Activated naive CD4-positive, alpha-beta T cell treated with anti-CD3 and anti-CD28 coated beads, Interleukin-2, amount 50 U/mL, for 24 hours (primary cell): ENCODE data around the gene DIS3L.
"Not testable (repeated sequence)": the region's sequence is repeated elsewhere in the genome, so short reads cannot be mapped to it uniquely, and the experiment has no call there.

Experiments
- H3K27ac Mint-ChIP-seq: one replicate; pipeline ENCODE4 v1.8.0; 2021; ENCODE audit warnings: mild to moderate bottlenecking, mixed read lengths
- H3K27me3 Mint-ChIP-seq: one replicate; pipeline ENCODE4 v1.8.0; 2021; ENCODE audit warnings: mixed read lengths
- H3K36me3 Mint-ChIP-seq: one replicate; pipeline ENCODE4 v1.8.0; 2021; ENCODE audit warnings: mixed read lengths
- H3K4me1 Mint-ChIP-seq: one replicate; pipeline ENCODE4 v1.8.0; 2021; ENCODE audit warnings: mixed read lengths
- H3K4me3 Mint-ChIP-seq: one replicate; pipeline ENCODE4 v1.8.0; 2021; ENCODE audit warnings: mild to moderate bottlenecking, mixed read lengths
- H3K9me3 Mint-ChIP-seq: one replicate; pipeline ENCODE4 v1.8.0; 2021; ENCODE audit warnings: mixed read lengths

Gene DIS3L

DNA sequence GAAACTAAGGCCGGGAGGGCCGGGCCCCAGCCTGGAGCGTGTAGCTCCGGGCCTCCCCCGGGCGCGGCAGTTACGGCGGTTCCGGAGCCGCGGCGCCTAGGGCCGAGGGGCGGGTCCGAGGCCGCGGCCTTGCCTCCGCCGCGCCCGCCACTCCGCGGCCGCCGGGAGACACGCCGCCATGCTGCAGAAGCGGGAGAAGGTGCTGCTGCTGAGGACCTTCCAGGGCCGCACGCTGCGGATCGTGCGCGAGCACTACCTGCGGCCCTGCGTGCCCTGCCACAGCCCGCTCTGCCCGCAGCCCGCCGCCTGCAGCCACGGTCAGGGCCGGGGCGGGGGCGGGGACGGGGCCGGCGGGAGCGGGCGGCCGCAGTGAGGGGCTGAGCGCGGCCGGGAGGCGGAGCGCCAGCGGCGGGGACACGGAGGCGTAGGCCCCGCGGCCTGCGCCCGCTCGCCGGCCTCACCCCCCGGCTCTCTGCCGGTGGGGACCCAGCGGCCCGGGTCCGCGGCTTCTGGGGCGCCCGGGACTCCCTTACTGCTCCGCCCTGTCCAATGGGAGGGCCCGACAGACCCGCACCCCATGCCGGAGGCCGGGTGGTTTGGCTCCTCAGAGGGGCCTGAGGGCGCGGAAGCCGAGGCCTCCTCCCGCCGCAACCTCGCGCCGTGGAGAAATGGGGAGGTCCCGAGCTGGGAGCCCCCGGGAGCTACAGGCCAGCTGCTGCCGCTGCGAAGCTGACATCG, at the start of gene DIS3L:
TSS of gene DIS3L (plus strand) at position 150 of the 738 bp plus-strand sequence. CDS start at position 179, 29 bp downstream.
- no peaks in the 10 kb centered on the region for H3K27me3 Mint-ChIP-seq
- H3K4me1 Mint-ChIP-seq = peaks cover 49% of the 10 kb centered on the region
- H3K27ac Mint-ChIP-seq = peak within 1 kb of the TSS; percentile 98
- peak within 1 kb of the TSS; percentile 90 for H3K4me3 Mint-ChIP-seq
- H3K36me3 Mint-ChIP-seq = peaks cover 2% of the 10 kb centered on the region
- H3K9me3 Mint-ChIP-seq = no peaks in the 10 kb centered on the region

DNA sequence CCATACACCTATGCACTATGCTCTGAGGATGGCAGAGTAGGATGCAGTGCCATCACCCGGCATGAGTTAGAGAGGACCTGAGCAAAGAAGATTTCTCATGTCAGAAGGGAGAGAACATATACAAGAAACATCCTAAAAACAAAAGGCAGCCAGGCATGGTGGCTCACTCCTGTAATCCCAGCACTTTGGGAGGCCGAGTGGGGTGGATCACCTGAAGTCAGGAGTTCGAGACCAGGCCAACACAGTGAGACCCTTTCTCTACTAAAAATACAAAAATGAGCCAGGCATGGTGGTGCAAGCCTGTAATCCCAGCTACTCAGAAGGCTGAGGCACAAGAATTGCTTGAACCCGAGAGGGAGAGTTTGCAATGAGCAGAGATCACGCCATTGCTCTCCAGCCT, 47.5 kb upstream of the DIS3L start:
- not testable (repeated sequence) for H3K36me3 Mint-ChIP-seq, H3K27ac Mint-ChIP-seq, H3K4me1 Mint-ChIP-seq, H3K9me3 Mint-ChIP-seq, H3K4me3 Mint-ChIP-seq
- H3K27me3 Mint-ChIP-seq = peaks cover 10% of the 10 kb centered on the region

DNA sequence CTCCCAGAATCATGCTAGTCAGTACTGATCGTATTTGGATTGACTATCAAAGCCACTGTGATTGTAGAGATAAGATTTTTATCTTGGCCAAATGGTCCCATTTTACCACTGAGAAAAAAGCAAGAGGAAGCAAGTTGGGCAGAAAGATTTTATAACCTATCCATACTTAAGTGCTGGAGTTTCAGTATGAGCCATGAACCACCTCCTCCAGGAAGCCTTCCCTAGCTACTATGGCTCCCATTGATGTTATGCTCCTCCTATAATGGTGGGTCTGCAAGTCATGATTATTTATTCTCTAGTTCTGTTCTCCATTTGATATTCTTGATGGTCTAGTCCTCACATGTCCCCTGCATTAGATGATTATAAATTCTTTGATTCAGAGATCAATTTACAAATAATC, 46.4 kb upstream of the DIS3L start:
- Mint-ChIP-seq H3K27me3 (peaks cover 20% of the 10 kb centered on the region), H3K9me3 (no peaks in the 10 kb centered on the region), H3K27ac (no peak overlapping the region), H3K4me3 (no peak overlapping the region), H3K4me1 (peaks cover 3% of the 10 kb centered on the region), H3K36me3 (no peaks in the 10 kb centered on the region)

DNA sequence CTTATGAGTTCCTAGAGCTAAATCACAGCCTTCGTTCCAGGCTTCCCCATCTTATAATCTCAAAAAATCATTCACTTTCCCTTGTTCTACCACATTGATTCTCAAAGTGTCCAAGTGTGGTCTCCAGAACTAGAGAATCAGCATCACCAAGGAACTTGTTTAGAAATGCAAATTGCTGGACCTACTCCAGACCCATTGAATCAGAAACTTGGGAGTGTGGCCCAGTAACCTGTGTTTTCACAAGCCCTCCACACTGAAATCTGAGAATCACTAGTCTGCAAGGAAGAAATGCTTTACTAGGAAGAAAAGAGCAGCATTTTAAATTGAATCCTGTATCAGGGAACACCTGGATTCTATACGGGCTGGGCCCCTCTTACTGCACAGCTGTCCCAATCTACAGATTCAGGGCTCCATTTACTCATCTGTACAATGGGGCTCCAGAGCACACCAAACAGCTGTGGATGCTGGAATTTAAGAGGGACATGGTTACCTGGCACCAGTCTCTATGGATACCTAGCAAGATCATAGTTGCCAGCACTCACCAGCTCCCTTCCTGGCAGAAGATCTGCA, 43.7 kb upstream of the DIS3L start:
- peaks cover 26% of the 10 kb centered on the region for H3K27me3 Mint-ChIP-seq

DNA sequence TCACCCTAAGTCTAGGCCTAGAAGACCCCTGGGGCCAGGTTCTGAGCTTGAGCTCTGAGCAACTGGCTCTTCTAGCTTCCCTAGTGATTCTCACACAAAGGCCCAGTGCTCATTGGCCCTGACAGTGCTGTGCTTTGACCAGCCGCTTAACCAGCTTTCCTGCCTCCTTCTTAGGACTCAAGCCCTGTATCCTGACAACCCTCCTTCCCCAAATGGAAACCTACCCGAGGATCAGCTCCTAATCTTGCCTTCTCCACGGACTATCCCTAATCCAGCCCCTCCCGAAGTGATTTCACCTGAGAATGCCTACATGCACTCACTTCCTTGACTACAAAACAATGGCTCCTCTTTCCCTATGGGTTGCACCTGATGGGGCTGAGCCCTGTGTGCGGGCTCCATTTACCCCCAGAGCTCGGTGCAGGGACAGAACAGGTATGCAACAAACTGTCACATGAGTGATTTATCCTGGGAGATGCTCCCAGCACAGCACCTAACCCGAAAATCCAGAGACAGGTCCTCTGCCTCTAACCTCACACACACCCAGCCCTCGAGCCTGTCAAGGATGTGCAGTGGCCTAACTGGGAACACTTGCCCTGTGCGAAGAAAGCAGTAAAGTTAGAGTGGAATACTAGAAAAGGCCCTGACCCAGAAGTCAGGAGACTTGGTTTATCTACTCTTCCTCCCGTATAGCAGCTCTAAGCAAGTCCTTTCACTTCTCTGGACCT, 42.1 kb upstream of the DIS3L start:
- peaks cover 38% of the 10 kb centered on the region for H3K27me3 Mint-ChIP-seq
- no peaks in the 10 kb centered on the region for H3K9me3 Mint-ChIP-seq
- peaks cover 3% of the 10 kb centered on the region for H3K36me3 Mint-ChIP-seq
- no peak overlapping the region for H3K27ac Mint-ChIP-seq
- H3K4me3 Mint-ChIP-seq = peak overlapping the region; percentile 64
- peaks cover 18% of the 10 kb centered on the region for H3K4me1 Mint-ChIP-seq

More for the DNA sequence above, 43.7 kb upstream of the DIS3L start:
- peaks cover 3% of the 10 kb centered on the region for H3K36me3 Mint-ChIP-seq
- no peaks in the 10 kb centered on the region for H3K9me3 Mint-ChIP-seq
- no peak overlapping the region for H3K27ac Mint-ChIP-seq
- no peak overlapping the region for H3K4me3 Mint-ChIP-seq
- peaks cover 14% of the 10 kb centered on the region for H3K4me1 Mint-ChIP-seq

DNA sequence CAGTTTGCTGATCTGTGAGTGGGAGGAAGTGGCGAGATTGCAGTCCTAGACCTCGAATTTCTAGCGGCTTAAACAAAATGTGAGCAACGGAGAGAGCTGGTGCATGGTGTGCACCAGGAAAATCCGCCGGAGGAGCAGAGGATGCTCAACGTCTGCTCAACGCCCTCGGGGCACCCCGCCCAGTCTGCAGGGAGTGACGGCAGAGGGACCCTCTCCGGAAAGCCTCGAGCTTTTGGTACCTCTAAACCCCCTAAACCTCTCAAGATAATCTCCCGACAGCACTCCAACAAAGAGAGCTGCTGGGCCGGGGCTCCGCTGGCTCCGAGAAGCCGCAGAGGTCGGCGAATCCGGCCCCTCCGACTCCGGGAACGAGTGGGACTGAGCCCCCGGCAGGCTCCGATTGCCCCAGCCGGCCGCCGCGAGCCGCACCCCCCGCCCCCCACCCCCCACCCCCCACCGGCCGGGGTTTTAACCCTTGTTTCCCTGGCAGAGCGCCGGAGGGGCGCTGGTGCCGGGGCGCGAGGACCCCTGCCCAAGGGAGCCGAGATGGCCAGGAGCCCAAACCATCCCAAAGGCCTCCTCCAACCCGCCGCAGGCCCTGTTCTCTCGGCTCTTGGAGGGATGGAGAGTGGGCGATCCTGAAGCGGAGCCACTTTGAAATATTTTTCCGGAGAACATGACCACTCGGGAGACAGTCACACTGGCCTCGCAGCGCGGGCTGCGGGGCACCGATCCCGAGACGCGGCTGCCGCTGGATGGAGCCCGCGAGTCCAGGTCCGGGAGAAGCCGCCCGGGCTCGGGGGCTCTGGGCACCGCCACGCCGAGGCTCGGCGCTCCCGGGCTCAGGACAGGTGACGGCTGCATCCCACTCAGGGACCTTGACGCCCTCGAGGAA, 41.3 kb upstream of the DIS3L start:
- Mint-ChIP-seq H3K27me3 (peaks cover 40% of the 10 kb centered on the region), H3K4me1 (peaks cover 18% of the 10 kb centered on the region), H3K9me3 (no peaks in the 10 kb centered on the region), H3K4me3 (peak overlapping the region; percentile 78), H3K27ac (no peak overlapping the region), H3K36me3 (peaks cover 3% of the 10 kb centered on the region)

DNA sequence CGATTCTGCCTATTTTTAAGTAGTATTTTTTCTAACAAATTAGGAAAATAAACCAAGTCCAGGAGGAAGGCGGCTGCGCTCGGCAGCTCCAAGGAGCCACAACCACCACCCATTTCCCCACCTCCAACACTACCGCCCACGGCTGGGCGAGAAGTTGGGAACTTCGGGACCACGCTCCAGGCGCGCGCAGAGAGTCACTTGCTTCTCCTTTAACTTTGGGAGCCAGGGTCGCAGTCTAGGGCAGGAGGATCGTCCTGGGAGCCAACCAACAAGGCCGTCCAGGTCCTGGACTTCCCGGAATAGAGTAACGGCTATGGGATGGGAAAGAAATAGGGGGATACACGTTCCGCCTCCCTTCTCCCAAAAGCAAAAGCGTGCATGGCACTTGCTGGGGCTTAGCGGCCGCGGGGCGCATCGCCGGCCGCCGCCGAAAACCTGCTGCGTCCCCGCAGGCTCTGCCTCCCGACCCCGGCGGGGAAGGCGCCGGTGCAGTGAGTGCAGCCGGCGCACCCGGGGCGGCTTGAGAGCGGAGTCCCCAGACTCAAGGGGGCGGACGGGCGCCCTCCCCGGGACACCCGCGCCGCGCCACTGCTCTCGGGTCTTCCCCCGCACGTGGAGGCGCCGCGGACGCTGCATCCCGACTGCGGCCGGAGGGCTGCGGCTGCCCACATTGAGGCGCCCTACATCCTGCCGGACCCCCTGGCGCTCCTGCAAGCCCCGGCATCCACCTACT, 40.5 kb upstream of the DIS3L start:
- peaks cover 43% of the 10 kb centered on the region for H3K27me3 Mint-ChIP-seq
- peak overlapping the region; percentile 78 for H3K4me3 Mint-ChIP-seq
- H3K9me3 Mint-ChIP-seq = no peaks in the 10 kb centered on the region
- H3K36me3 Mint-ChIP-seq = peaks cover 3% of the 10 kb centered on the region
- no peak overlapping the region for H3K27ac Mint-ChIP-seq
- H3K4me1 Mint-ChIP-seq = peaks cover 18% of the 10 kb centered on the region

DNA sequence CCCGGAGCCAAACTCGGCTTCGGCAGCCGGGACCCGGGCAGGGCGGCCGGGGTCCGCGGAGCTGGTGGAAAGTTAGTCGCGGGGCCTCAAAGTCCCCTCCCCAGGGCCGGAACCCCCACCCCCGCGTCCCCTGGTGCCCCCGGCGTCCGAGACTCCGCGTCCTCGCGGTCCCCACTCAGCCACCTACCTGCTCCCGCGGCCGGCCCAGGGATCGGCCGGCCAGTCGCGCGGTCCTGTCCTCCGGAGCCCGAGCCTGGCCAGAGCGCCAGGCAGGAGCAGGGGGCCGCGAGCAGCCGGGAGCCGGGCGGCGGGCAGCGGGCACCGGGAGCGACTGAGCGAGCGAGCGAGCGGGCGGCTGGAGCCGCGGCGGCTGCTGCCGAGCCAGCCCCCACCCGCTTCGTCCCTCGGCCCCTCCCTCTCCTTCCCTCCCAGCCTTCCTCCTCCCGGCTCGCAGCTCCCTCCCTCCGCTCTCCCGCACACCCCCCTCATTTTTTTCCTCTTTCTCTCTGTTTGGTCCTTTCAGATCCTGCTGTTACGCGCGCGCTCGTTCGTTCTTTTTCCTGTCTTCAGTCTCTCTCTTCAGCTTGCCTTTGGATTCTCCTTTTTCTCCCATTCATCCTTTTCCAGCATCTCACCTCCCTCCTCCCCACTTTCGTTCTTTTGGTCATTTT, 39.8 kb upstream of the DIS3L start, which contains the start of gene MEGF11:
TSS of gene MEGF11 (minus strand) at position 333 of the 671 bp plus-strand sequence. CDS start 125,347 bp downstream, outside the sequence.
- Mint-ChIP-seq H3K9me3 (no peaks in the 10 kb centered on the region), H3K27ac (peak within 1 kb of the TSS; percentile 78), H3K27me3 (peaks cover 43% of the 10 kb centered on the region), H3K36me3 (peaks cover 3% of the 10 kb centered on the region), H3K4me1 (peaks cover 18% of the 10 kb centered on the region), H3K4me3 (peak within 1 kb of the TSS; percentile 92)

DNA sequence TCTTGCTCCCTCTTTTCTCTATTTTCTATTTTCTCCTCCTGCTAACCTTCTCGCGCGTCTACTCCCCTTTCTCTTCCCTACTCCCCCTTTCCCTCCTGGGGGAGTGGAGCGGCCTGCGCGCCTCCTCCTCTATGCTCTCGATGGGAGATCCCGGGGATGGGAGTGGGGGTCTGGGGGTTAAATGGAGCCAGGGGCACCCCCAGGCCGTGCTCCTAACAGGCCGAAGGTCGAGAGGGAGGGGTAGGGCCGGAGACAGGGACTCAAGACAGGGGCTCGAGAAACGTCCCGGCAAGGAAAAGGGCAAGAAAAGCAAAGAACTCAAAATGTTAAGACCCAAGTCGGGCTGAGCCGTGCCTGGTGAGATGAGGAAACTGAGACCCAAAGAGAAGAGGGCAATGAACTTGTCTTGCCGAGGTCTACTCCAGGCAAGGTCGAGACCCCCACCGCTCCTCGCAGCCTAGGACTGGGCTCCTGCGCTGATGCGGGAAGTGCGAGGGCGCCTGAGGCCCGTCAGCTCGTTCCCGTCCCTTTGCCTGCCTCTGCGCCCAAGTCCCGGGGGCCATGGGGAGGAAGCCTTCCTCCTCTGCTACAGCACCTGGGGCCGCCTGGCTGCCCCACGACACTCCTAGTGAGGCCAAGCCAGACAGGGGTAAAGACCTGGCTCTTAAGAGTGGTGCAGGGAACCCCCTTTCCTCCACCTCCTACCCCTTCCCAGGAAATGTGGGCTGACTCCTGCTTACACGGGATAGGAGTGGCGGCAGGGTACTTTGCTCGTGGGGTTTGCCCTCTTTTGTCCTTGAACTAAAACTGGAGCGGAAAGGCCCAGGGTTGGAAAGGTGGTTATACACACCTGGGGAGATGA, 39.0 kb upstream of the DIS3L start:
- Mint-ChIP-seq H3K4me1 (peaks cover 16% of the 10 kb centered on the region), H3K36me3 (peaks cover 3% of the 10 kb centered on the region), H3K27me3 (peaks cover 43% of the 10 kb centered on the region), H3K4me3 (peak overlapping the region; percentile 92), H3K9me3 (no peaks in the 10 kb centered on the region), H3K27ac (peak overlapping the region; percentile 78)

DNA sequence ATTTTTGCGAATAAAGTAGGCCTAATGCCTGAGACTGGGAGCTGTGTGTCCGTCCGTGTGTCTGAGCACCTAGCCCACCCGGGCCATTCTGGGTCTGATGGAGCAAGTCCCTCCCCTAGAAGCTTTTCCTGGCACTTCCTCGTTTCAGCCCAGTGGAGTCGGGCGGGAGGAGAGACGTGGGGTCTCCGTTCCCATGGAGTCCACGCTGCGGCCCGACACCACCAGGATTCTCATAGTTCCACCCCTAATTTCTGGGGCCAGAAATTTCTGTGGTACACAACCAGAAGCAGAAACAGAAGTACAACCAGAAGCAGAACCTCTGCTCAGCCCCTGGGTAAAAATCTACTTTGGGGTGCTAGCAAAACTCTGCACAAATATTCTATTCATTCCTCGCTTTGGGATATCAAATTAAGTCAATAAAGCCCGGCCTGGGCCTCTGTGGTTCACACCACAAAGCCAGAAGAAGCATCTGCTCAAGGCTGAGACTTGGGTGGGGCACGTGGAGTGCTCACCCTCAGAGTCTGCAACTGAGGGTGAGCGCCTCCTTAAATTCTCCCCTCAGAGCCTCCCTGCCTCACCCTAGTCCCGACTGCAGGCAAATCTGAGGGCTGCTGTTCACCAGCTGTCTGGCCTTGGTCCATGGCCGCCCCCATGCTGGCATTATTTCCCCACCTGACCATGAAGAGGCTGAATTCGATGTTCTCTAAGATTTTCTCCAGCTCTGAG, 38.3 kb upstream of the DIS3L start:
- Mint-ChIP-seq H3K27me3 (peaks cover 43% of the 10 kb centered on the region), H3K4me3 (no peak overlapping the region), H3K4me1 (peaks cover 16% of the 10 kb centered on the region), H3K27ac (no peak overlapping the region), H3K9me3 (no peaks in the 10 kb centered on the region), H3K36me3 (peaks cover 3% of the 10 kb centered on the region)

DNA sequence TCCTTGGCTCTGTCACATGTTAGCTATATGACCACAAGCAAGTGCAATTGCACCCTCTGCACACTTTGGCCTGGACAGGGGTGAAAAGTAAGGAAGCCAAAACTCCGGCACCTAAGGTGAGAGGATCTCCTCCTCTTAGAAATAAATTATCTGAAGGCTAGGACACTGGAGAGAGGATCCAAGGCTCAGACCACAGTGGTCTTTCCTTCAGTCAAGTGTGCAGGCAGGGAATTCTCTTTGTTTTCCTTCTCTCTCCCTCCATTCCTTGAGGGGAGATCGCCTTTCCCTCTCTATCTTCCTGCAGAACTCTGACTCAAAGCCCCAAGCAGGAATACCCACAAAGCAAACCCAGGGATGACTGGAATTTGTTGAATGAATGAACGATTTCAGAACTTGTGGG, 36.7 kb upstream of the DIS3L start:
- Mint-ChIP-seq H3K36me3 (peaks cover 3% of the 10 kb centered on the region), H3K27ac (no peak overlapping the region), H3K9me3 (no peaks in the 10 kb centered on the region), H3K4me1 (peaks cover 16% of the 10 kb centered on the region), H3K27me3 (peaks cover 29% of the 10 kb centered on the region), H3K4me3 (no peak overlapping the region)

DNA sequence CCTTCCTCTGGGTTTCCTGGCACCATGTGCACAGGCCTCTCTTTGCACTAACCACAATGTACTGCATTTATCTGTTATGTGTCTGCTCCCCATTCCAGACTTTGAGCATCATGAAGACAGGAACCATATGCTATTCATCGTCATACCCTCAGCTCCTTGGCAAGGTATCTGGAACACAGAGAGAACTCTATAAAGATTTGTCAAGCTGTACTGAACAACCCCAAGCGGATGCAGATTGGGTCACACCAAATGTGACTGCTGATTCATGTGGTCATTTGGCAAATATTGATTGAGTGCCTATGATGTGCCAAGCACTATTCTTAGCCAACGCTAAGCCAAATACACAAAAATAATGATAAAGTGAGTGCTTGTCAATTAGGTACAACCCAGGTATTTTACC, 32.3 kb upstream of the DIS3L start:
- H3K27ac Mint-ChIP-seq = no peak overlapping the region
- peaks cover 10% of the 10 kb centered on the region for H3K9me3 Mint-ChIP-seq
- H3K4me1 Mint-ChIP-seq = no peaks in the 10 kb centered on the region
- peaks cover 2% of the 10 kb centered on the region for H3K36me3 Mint-ChIP-seq
- H3K4me3 Mint-ChIP-seq = no peak overlapping the region
- H3K27me3 Mint-ChIP-seq = peaks cover 13% of the 10 kb centered on the region

DNA sequence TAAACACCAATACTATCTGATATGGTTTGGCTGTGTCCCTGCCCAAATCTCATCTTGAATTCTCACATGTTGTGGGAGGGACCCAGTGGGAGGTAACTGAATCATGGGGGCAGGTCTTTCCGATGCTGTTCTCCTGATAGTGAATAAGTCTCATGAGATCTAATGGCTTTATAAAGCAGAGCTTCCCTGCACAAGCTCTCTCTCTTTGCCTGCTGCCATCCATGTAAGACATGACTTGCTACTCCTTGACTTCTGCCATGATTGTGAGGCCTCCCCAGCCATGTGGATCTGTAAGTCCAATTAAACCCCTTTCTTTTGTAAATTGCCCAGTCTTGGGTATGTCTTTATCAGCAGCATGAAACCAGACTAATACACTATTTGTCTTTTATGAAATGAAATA, 30.5 kb upstream of the DIS3L start:
- H3K4me3 Mint-ChIP-seq, H3K9me3 Mint-ChIP-seq, H3K27me3 Mint-ChIP-seq, H3K36me3 Mint-ChIP-seq, H3K27ac Mint-ChIP-seq, H3K4me1 Mint-ChIP-seq: not testable (repeated sequence)
